Testis (tissue), 2 donors: Measurements from ENCODE around the gene CHADL.

ENCODE experiments used
- CTCF ChIP-seq, 3 experiments: fragments of 450-650 bp in 2 of 3; fragments of 200-600 bp in 1 of 3; sonication (generic) in 1 of 3; IDR thresholded peaks; one replicate each; pipeline ENCODE4 v1.5.1; 2016 to 2019; ENCODE audit warnings: antibody characterized with exemption in 3 of 3, mild to moderate bottlenecking in 2 of 3, moderate library complexity in 1 of 3
- POLR2A ChIP-seq: fragments of 450-650 bp; IDR thresholded peaks from one replicate; pipeline ENCODE4 v1.6.1; 2017; ENCODE audit warnings: antibody characterized with exemption, mild to moderate bottlenecking, moderate library complexity

- no peak for TF ChIP-seq CTCF (IDR thresholded peaks at IDR 0.05)
- TF ChIP-seq POLR2A, result no peak
Measured at GRCh38 chr22:41215926-41216325, 24.8 kb downstream of the CHADL start.
